Ascending aorta (tissue), 2 donors: Measurements from ENCODE around the gene TBC1D5. TPM values are rescaled to one million over a fixed set of nuclear protein-coding genes. Genes with fewer than 3 reads are reported as not detected.

ENCODE experiments used
- DNase-seq, 2 donors: peaks; one replicate each; pipeline ENCODE4 v3.0.0-alpha.2; 2019; ENCODE audit warnings: low spot score in 2 of 2
- H3K27ac ChIP-seq, 2 donors: fragments of 200-600 bp; sonication (generic); one replicate each; pipeline ENCODE4 v1.5.1; 2016 to 2017; ENCODE audit warnings: mild to moderate bottlenecking in 1 of 2
- H3K27me3 ChIP-seq: fragments of 200-600 bp; sonication (generic); one replicate; pipeline ENCODE4 v1.5.1; 2017
- H3K36me3 ChIP-seq, 2 donors: fragments of 200-600 bp; sonication (generic); one replicate each; pipeline ENCODE4 v1.5.1; 2016
- H3K4me1 ChIP-seq, 2 donors: fragments of 200-600 bp; sonication (generic); one replicate each; pipeline ENCODE4 v1.5.1; 2016 to 2017; ENCODE audit warnings: mild to moderate bottlenecking in 1 of 2
- H3K4me3 ChIP-seq, 2 donors: fragments of 200-600 bp; sonication (generic); one replicate each; pipeline ENCODE4 v1.5.1; 2016 to 2017; ENCODE audit warnings: mild to moderate bottlenecking in 1 of 2
- H3K9me3 ChIP-seq, 2 donors: fragments of 200-600 bp; sonication (generic); one replicate each; pipeline ENCODE4 v1.5.1; 2016
- CTCF ChIP-seq, 3 experiments: fragments of 200-600 bp in 2 of 3; fragments of 450-650 bp in 1 of 3; sonication (generic) in 2 of 3; IDR thresholded peaks; one replicate each; pipeline ENCODE4 v1.5.1; 2016 to 2019; ENCODE audit warnings: antibody characterized with exemption in 3 of 3, mild to moderate bottlenecking in 1 of 3, moderate library complexity in 1 of 3
- intact Hi-C: fragments of 100-400 bp; cut with DNase I; formaldehyde crosslinking; loops from one replicate; pipeline ENCODE4 v1.15.1; 2023
- total RNA-seq: library from RNA; depleted of rRNA; stranded (reverse); fragments of >200 nt; gene quantifications from one replicate; pipeline ENCODE4 v1.1.0, GENCODE V29; 2016

The TBC1D5 gene
- total RNA-seq, 1 donor from 2014 or later = 43.3 TPM

GRCh38 chr3:17478673-17479072 lies 263.8 kb downstream of the TBC1D5 start:
- no peaks in the 10 kb centered on the region for H3K9me3 ChIP-seq
- no peak for TF ChIP-seq CTCF (IDR thresholded peaks at IDR 0.05)
- no peaks in the 10 kb centered on the region for H3K27me3 ChIP-seq
- H3K36me3 ChIP-seq = no peaks in the 10 kb centered on the region
- H3K27ac ChIP-seq = no peak overlapping the region
- DNase-seq = no peak
- H3K4me1 ChIP-seq = no peaks in the 10 kb centered on the region
- intact Hi-C loops = no loop called here
- no peak overlapping the region for H3K4me3 ChIP-seq

- intact Hi-C loops = no loop called here
- Histone ChIP-seq H3K4me1 (peaks cover 0 to 13% of the 10 kb centered on the region in 2 donors), H3K9me3 (no peaks in the 10 kb centered on the region), H3K4me3 (no peak overlapping the region), H3K36me3 (no peaks in the 10 kb centered on the region), H3K27me3 (no peaks in the 10 kb centered on the region), H3K27ac (no peak overlapping the region)
- no peak for DNase-seq
- peak in 1 of 3 experiments; percentile 19 for TF ChIP-seq CTCF (IDR thresholded peaks at IDR 0.05)
These were observed 268.7 kb downstream of the TBC1D5 start for GRCh38 chr3:17473761-17474160.

- TF ChIP-seq CTCF (IDR thresholded peaks at IDR 0.05) = no peak
- no peak for DNase-seq
- Histone ChIP-seq H3K27ac (peak overlapping the region in 1 of 2 donors; percentile 43), H3K4me1 (peaks cover 0 to 17% of the 10 kb centered on the region in 2 donors), H3K9me3 (no peaks in the 10 kb centered on the region), H3K4me3 (no peak overlapping the region), H3K36me3 (no peaks in the 10 kb centered on the region), H3K27me3 (no peaks in the 10 kb centered on the region)
- intact Hi-C loops = no loop called here
These were observed 272.5 kb downstream of the TBC1D5 start for GRCh38 chr3:17469954-17470353.

- Histone ChIP-seq H3K36me3 (no peaks in the 10 kb centered on the region), H3K27me3 (no peaks in the 10 kb centered on the region), H3K4me1 (peaks cover 0 to 17% of the 10 kb centered on the region in 2 donors), H3K27ac (peak overlapping the region in 1 of 2 donors; percentile 43), H3K9me3 (no peaks in the 10 kb centered on the region), H3K4me3 (no peak overlapping the region)
- intact Hi-C loops = no loop called here
- no peak for DNase-seq
- no peak for TF ChIP-seq CTCF (IDR thresholded peaks at IDR 0.05)
These were observed 272.9 kb downstream of the TBC1D5 start for GRCh38 chr3:17469520-17469919.

GRCh38 chr3:17466028-17466427 lies 276.4 kb downstream of the TBC1D5 start:
- no peak for TF ChIP-seq CTCF (IDR thresholded peaks at IDR 0.05)
- no peak for DNase-seq
- H3K27ac ChIP-seq = no peak overlapping the region
- H3K4me3 ChIP-seq = no peak overlapping the region
- H3K27me3 ChIP-seq = no peaks in the 10 kb centered on the region
- peaks cover 0 to 17% of the 10 kb centered on the region in 2 donors for H3K4me1 ChIP-seq
- intact Hi-C loops = no loop called here
- no peaks in the 10 kb centered on the region for H3K9me3 ChIP-seq
- no peaks in the 10 kb centered on the region for H3K36me3 ChIP-seq

GRCh38 chr3:17459470-17459993 lies 282.9 kb downstream of the TBC1D5 start:
- no peaks in the 10 kb centered on the region for H3K27me3 ChIP-seq
- H3K27ac ChIP-seq = no peak overlapping the region
- H3K4me1 ChIP-seq = no peaks in the 10 kb centered on the region
- H3K9me3 ChIP-seq = no peaks in the 10 kb centered on the region
- H3K36me3 ChIP-seq = no peaks in the 10 kb centered on the region
- TF ChIP-seq CTCF (IDR thresholded peaks at IDR 0.05) = no peak
- no peak overlapping the region for H3K4me3 ChIP-seq
- intact Hi-C loops = no loop called here
- no peak for DNase-seq
